Activated CD4-positive, alpha-beta T cell treated with anti-CD3 and anti-CD28 coated beads, Interleukin-2, amount 50 U/mL, for 4 hours (primary cell): ENCODE data around the gene LPP.
"Not testable (repeated sequence)": the region's sequence is repeated elsewhere in the genome, so short reads cannot be mapped to it uniquely, and the experiment has no call there.

Source experiments
- DNase-seq, 2 experiments: peaks; one replicate each; pipeline ENCODE4 v3.0.0-alpha.2; 2020

LPP gene

DNA sequence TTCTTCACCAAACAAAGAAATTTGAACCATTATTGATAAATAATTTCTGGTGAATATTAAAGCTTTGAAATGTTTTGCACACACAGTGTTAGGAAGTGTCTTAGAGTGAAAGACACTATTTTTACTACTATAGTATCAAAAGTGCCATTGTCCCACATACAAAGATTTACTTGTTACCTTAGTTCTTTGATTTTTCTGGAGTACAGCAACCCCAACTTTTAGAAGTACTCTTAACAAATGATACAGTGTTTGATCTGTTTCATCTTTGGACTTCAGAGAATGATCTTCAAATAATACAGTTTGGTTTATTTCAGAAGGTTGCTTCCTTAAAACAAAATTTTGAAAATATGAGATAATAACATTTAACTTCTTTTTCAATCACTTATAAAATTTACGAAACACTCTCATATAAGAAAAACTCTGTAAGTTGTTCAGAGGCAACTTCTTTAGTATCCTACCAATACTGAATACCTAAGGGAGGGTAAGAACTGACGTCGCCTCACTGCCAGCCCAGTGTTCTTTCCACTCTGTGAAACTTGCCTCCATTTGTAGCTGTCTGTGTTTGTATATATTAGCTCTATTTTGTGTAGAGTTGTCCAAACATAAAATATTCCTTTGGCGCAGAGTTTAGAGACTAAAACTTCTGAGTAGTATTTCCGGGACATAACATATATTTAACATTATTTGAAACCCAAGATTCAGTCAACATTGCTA is 464.2 kb downstream of the LPP start:
- DNase-seq: no peak

DNA sequence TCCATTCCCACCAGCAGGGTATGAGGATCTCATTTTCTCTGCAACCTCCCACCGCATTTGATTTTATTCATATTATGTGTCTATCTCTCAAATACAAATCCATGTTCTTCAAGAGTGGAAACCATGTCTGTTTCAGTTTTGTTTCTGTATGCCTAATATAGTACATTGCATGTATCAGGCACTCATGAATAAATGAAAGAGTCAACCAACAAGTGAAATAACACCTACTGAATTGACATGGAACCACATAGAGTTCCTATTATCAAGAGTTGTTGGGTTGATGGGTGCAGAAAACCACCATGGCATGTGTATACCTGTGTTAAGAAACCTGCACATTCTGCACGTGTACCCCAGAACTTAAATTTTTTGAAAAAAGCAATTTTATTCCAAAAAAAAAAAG is 466.8 kb downstream of the LPP start:
- no peak for DNase-seq

DNA sequence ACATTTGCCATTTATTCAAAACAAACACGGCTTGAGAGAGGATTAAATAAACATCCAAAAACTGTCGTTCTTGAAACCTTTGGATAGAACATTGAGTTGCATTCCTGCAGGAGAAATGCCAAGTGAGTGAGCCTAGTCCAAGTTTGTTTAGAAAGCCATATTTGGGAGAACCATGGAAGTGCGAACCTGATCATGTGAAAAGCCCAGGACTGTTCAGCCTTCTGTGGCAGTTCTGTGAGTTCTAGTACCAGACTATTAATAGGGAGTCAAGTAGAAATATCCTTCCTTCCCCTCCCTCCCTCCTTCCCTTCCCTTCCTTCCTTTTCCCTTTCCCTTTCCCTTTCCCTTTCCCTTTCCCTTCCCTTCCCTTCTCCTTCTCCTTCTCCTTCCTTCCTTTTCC is 470.4 kb downstream of the LPP start:
- no peak for DNase-seq

DNA sequence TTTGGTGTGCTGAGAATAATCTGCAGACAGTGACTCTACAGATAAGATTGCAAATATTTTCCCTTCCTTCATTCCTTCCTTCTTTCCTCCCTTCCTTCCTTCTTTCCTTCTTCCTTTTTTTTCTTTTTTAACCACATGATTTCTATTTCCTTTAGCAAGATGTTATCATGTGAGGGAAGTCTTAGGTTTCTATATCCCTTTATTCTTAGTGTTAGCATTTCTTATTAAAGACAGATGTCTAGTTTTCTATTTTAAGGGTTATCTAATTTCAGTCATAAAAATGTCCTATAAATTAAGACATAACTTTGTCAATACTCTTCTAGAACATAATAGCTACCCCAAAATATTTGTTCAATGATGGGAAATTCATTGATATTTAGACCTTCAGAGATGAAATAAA is 470.9 kb downstream of the LPP start:
- DNase-seq: no peak

DNA sequence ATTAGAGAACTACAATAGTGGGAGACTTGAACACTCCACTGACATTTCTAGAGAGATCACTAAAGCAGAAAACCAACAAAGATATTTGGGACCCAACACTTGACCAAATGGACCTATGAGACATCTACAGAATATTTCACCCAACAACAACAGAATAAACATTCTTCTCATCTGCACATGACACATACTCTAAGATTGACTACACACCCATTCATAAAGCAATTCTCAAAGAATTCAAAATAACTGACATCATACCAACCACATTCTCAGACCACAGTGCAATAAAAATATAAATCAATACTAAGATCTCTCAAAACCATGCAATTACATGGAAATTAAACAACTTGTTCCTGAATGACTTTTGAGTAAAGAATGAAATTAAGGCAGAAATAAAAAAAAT is 473.7 kb downstream of the LPP start:
- no peak for DNase-seq

DNA sequence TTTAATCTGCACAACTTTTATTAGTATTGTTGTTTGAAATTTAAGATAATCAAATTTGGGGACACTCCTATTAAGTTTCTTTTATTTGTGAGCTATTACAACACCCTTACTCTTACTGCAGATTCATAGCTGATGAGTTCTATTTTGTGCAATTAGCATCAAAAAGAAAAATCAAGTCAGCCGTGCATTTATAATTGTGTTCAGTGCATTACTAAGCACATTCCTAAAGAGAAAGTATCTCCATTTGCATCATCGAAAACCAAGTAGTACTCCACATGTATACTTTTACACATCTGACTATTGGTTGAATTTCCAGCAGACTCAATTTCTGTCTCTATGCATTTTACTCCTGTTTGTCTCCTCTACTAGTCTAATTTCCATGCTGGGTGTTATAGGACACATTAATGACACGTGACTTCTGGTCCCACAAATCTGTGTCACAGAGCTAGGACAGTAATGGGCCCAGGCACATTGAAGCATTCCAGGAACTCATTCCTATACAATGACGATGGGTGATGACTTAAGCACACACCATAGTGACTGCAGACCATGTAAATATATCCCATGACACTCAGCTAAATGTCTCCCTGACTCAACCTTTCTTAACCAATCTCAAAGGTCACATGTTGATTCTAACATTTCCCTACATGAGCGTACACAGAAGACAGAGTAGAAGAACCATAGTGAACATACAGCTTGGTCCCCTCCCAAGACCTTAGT is 477.5 kb downstream of the LPP start:
- no peak for DNase-seq

DNA sequence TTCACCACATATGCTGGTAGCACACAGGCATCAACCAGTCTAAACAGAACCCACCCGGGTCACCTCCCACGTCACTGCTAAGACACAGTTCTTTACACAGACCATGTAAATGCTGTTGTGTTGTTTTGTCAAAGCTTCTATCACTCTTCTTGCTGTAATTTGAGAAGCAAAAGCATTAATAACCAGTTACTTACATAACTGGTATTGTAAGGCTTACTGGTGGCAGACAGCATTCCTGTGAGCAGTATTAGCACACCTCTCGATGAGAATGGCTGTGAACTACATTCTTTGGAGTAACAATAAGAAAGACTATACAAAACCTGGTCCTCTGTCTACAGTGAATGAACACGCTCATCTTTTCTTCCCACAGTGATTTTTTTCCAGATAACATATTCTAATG is 479.2 kb downstream of the LPP start:
- no peak for DNase-seq

DNA sequence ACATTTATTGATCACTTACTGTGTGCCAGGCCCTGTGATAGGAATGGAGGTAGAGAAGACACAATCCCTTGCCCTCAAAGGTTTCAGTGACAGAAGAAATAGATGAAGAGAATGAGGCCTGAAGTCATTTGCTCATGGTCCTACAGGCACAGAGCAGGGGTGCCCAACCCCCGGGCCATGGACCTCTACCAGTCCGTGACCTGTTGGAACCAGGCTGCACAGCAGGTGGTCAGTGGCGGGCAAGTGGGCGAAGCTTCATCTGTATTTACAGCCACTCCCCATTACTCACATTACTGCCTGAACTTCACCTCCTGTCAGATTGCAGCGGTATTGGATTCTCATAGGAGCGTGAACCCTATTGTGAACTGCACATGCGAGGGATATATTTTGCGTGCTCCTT is 480.3 kb downstream of the LPP start:
- DNase-seq: no peak

DNA sequence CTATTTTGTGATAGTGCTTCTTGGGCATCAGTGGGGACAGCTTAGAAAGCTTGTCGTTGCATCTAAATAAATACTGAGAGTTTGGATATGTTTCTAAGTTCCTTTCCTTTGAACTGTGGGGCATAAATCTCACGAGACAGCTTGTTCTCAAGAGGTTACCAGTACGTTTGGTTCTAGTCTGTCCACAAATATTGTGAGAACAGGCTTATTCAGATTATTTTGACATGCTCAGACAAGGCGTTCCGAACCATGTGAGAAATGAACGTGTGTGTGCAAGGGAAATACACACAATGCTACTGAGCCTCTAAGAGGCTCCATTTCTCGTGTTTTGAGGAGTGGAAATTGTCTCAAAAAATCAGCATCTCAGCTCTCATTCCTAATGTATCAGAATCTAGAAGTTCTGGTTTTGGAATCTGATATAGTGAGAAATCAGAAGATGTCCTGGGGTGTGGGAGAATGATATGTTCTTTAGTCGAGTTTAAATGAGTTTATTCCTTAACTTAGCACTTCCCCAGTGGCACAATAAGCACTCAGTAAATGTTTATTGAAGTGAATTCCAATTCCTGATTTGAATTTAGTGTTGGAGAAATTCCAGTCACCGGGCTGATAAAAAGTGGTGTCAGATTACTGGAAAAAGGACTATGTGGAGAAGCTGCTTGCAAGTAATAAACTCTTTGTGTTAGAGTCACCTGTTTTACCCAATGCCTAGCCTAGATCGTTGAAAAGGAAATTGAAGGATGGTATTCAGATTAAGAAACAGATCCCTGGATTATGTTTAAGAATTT is 481.5 kb downstream of the LPP start:
- DNase-seq: no peak

DNA sequence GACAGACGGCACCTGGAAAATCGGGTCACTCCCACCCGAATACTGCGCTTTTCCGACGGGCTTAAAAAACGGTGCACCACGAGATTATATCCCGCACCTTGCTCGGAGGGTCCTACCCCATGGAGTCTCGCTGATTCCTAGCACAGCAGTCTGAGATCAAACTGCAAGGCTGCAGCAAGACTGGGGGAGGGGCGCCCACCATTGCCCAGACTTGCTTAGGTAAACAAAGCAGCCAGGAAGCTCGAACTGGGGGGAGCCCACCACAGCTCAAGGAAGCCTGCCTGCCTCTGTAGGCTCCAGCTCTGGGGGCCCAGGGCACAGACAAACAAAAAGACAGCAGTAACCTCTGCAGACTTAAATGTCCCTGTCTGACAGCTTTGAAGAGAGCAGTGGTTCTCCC is 482.3 kb downstream of the LPP start:
- DNase-seq: not testable (repeated sequence)

DNA sequence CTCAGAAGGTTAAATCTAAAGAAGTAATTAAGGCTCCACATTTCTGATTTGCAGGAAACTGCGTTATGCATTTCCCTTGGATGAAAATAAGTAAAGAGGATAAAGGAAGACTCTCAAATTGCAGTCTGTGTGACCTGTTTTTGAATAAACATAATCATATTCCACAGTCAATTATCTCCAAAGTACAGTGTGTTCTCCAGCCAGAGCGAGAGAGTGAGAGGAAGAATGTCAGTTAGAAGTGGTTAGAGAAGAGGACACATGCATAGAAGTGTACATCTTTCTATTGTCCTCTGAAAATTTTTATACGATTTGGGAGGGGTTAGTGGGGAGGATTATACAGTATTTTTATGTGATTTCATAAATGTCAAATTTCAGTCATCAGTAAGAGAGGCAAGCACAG is 487.1 kb downstream of the LPP start:
- no peak for DNase-seq

DNA sequence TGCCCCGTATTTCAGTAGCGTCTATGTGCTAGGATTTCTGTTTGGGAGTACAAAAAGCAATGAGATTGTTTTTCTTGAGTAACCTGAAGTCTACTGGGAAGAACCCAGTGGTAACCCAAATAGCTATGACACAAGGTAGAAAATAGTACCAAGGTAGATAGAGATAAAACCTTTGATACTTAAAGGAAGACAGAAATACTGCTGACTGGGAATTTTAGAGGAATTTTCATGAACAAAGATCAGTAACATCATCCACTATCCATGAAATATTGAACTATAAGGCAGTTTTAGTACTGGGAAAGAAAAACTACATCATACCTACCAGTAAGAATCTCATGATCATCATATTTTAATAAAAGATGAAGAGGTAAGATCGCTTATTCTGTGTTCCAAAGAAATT is 489.8 kb downstream of the LPP start:
- no peak for DNase-seq

DNA sequence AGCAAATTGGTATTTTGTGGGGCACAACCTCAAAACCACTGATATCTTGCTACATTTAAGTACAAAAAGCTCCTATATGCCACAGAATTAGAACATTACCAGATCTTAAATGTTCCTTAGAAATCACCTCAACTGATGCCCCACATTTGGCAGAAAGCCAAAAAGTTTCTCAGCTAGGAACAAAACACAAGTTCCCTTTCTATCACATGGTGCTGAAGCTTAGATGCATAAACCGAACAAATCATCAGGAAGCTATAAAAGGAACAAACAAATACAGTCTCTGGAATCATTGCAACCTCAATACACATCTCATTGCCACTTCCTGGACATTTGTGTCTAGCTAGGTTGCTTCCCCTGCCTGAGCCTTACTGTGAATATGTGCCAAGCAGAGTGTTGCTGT is 492.6 kb downstream of the LPP start:
- no peak for DNase-seq

DNA sequence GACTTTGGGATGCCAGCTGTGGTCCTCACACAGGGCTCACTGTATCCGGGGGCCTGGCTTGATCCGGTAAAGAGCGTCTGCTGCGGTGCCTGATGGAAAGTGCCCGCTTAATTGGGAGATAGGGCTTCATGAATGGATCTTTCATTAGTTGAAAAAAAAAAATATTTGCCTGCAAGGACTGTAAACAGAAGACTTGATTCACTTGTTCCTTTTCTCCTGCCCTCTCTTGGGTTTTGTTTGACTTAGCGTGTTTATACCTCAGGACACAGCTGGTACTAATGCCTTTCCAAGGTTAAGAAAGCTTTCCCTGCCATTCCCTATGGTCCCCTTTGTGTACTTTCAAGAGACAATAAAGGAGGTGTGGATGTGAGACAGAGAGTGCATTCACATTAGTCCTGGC is 493.3 kb downstream of the LPP start:
- DNase-seq: no peak

DNA sequence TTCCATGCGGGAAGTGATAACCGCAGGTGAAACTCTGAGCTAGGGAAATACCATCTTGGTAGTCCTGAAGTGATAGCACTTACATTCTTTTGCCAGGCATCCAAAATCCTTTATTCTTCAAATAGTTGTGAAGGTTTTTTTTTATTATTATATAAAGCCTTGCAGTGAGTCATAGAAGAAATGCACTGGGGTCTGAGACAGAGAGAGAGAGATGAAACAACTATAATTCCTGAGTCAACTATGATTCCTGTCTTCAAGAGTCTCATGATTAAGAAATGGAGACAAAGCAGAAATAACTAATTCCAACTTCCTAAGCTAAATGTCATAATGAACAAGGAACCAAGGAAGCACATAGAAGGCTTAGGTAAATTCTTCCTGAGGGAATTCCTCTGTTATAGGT is 495.6 kb downstream of the LPP start:
- no peak for DNase-seq

DNA sequence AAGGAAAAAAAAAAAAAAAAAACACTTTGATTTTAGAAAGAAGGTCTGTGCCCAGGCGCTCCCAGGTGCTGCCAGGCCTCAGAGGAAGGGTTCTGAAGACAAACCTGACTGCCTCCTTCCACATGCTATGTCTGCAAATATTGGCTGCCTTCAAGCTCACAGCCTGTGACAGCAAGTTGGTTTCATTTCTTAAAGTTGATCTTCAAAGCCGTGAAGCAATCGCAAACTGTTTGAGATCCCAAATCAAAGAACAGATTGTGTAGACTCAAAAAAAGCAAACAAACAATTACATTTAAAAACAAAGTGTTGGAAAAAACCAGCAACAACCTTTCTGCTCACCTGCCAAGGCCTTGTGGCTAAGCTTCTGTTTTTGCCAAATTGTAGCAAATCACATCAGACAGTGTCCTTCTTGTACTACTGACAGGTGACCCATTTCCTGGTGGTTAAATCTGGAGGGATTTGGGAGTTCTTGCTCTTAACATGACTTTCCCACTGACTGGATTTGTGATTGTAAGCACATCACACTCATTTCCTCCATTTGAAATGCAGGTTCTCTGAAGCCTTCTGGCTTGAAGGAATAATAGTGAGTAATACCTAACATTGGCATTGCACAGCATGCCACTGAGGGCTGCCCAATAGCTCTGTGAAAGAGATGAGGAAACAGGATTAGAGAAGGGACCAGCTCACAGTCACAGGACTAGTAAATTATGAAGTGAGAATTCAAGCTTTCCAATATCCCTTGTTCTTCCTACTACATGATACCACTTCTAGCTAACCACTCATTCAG is 502.4 kb downstream of the LPP start:
- no peak for DNase-seq

DNA sequence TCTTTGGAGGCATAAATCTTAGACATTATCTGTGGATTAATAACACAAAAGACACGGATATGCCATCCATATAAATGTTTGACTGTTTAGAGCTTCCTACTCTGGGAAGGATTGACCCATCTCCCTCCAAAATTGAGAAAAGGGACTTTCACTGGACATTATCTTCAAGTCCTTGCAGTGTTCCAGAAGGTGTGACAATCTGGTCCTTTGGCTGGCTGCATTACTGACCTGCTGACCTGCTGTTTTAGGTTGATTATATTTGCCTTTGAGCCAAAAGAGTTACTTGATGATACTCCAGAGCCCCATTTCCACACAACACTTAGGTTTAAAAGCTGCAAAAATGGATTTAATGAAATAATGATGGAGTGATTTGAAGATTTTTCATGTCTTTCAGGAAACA is 504.6 kb downstream of the LPP start:
- no peak for DNase-seq

DNA sequence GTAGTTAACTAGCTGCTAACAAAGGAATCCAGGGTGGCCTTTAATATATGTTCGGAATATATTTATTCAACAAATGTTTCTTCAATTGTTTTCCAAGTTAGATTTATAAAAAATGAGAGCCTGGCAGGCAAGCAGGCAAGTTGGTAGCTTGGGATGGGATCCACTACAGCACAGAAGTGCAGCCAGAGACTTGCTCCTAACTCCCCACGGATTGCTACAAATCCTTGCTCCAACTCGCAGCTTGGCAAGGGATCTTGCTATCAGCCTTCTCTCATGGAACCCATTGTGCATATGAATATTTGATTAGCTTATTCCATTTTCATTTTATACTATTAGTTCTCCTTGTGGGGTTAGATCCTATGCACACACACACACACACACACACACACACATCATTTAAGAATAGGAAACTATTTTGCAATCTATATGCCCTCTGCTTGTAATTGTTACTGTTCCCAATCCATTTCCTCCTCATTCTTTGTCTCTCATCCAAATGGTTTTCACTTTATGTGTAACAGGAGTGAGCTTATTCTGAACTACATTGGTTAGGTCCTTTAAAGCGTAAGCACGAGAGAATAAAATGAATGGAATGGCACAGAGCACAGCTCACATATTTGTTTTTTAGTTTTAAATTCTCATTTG is 505.6 kb downstream of the LPP start:
- no peak for DNase-seq

DNA sequence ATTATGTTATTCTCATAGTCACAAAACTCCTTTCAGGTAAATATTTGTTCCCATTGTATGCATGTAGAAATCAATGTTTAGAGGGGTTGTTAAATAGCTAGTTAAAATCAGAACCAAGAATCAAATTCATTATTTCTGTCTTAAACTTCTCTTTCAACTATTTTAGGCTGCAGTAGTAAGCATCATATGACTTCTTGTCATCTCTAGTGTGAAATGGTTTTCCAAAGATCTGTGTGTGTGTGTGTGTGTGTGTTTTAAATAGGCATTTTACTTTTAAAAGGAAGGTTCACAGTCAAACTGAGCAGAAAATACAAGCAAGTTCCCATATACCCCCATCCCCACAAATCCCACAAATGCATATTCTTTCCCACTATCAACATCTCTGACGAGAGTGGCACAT is 506.5 kb downstream of the LPP start:
- no peak for DNase-seq

DNA sequence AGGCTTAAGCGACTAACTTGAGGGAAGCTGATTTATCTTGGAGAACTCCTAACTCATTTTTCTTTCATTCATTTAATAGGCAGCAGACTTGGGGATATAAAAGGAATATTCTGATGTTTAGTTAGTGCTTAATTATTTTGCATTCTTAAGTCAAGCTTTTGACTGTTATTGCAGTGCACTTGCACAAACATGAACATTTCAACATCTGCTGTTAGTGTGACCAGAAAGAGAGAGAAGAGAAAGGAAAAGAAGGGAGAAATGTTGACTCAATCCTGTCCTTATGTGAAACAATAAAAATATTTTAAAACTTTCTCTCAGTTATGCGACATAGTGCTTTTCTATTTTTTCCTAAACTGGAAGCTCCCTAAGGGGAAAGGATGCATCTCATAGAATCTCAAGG is 507.8 kb downstream of the LPP start:
- DNase-seq: no peak

DNA sequence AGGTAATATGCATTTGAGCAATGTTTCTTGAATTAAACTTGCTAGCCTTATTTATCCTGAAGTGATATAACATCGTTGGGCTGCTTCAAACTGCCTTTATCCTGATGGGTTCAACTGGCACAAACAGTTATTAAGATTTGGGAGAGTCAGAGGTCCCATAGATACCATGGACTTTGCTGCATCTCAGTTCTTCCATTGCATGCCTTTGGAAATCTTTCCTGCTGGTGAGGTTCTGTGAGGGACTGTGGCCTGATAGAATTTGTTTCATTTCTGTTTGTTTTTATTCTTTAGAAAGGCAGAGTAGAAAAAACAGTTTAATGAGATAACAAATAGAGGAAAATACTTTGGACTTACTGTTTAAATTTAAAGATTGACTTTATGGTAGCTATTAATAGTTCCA is 508.3 kb downstream of the LPP start:
- DNase-seq: no peak

DNA sequence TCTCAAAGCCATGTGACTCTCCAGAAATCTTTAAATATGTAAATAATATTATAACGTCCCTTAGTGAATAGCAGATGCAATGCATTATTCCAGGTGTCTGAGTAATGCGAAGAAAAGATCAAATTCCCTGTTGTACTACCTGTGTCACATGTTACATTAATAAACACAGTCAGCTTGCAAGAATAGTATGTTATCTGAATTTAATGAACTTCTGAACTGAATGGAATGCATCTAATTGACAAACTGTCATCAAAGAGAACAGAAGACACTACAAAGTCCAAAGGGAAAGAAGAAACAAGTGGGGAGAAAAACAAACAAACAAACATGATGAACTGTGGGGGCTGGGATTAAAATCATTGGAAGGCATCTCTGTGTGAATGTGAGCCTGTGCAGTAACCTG is 508.8 kb downstream of the LPP start:
- no peak for DNase-seq

DNA sequence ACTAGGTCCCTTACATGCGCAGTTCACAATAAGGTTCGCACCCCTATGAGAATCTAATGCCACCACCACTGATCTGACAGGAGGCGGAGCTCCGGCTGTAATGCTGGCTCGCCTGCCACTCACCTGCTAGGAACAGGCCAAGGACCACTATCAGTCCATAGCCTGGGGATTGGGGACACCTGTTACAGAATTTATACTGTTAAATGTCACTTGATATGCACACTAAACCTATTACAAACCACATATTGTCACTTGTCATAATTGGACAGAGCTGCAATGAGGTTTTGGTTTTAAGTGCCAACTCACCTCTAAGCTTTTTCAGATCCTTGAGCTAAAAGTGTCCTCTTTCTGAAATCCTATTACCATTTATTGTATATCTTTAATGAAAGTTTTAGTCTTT is 509.9 kb downstream of the LPP start:
- DNase-seq: no peak
